ENCODE results near the gene MTCH1.
A peak's percentile ranks its signal among the peaks of the same experiment; 100 is the strongest.
"Not testable (repeated sequence)": the region's sequence is repeated elsewhere in the genome, so short reads cannot be mapped to it uniquely, and the experiment has no call there.

Gene MTCH1

DNA sequence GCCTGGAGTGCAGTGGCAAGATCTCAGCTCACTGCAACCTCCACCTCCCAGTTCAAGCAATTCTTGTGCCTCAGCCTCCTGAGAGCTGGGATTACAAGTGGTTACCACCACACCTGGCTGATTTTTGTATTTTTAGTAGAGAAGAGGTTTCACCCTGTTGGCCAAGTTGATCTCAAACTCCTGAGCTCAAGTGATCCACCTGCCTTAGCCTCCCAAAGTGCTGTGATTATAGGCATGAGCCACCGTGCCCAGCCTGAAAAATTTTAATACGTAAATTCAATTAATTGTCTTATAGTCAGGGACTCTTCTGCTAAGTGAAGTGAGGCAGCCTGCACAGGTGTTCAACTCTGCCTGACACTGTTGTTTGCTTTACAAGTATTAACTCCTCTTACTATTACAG lies 4.4 kb upstream of the MTCH1 start:
- not testable (repeated sequence) for DNase-seq

DNA sequence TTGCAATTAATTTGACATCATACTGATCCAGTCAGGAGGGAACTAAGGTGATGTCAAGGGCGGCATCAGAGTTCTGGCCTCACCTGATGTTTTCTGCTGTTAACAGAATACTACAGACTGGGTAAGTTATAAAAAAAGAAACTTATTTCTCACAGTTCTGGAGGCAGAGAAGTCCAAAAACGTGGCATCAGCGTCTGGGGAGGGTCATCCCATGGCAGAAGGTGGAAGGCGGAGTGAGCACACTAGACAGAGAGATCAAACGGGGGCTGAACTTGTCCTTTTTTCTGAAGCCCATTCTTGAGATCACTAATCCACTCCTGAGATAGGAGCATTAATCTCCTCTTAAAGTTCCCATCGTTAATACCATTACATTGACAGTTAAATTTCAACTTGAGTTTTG lies 3.3 kb upstream of the MTCH1 start:
- no peak for DNase-seq

DNA sequence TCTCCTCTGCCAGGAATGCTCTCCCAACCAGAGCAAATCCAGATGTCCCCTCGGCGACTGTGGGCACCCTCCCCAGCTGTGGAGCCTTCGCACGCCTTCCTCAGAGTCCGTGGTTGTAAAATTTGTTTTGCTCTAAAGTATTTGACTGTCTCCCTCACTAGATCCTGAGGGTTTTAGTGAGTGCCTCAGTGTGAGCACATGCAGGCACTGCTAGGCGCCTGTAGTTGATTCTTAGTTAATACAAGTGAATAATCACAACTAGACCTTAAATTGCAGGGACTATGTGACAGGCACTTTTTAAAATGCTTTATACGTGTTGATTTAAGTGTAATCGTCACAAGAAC lies 680 bp upstream of the MTCH1 start:
- no peak for DNase-seq

DNA sequence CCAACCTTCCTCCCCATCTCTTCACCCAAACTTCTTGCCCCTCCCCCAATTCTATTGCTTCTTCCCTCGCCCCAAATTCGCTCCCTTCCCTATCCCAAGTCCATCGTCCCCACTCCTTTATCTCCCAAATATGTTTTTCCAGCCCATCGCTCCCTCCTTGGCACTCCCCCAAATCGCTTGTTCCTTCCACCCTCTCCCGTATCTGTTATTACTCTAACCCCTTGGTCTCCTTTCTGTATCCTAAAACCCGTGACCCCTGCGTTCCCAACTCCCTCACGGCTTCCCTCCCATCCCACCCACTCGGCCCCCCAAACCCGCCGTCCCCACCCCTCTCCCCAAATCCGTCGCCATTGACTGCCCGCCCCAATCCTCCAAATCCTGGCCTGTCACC lies 584 bp downstream of the MTCH1 start:
- DNase-seq, result no peak

DNA sequence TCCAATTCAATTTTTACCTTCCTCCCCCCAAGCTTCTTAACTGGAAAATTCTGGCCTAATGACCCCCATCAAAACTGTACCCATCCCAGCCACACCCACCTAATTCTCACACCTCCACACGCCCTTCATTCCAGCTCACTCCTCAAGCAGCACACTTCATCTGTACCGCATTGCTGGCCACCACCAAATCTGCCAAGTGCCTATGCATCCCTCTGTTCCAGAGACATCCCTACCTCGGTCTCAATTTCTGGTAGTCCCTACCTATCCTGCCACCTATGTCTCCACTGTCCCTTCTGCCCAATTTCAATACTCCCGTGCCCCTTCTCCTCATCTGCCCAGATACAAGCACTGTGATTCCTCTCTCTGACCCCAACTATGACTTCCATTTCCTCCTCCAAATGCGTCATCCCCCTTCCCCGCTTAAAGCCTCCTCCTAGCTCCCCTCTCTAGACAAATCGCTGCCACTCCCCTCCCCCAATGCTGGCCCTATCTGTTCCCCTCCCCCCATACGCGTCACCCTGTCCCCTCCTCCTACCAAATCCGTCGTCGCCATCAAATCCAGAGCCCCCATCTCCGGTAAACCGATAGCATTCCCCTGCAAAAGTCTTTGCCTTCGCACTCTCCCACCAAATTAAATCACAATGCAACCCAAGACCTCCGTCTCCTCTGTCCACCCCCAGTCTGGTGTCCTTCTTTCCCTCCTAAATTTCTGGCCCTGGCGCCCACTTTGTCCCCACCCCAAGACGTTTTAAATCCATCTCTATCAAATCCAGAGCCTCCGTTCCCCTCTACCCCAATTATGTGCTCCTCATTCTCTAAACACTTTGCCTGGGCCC lies 1.2 kb downstream of the MTCH1 start:
- peak; percentile 77 for DNase-seq

DNA sequence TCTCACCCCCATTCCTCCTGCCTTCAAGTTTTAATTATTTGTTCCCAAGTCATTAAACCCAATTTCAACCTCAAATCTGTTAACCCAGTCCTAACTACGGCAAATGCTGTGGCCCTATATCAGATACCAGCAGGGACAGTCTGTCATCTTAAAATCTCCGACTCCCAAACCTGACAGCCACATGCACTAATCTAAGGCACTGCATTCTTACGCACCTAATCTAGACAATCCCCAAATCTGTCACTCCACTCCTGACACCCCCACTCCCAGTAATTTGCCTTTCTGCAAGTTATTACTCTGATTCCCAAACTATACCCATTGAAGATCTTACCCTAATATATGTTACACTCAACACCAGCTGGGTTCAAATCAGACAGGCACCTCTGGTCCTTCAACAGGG lies 2.5 kb downstream of the MTCH1 start:
- DNase-seq, result no peak

DNA sequence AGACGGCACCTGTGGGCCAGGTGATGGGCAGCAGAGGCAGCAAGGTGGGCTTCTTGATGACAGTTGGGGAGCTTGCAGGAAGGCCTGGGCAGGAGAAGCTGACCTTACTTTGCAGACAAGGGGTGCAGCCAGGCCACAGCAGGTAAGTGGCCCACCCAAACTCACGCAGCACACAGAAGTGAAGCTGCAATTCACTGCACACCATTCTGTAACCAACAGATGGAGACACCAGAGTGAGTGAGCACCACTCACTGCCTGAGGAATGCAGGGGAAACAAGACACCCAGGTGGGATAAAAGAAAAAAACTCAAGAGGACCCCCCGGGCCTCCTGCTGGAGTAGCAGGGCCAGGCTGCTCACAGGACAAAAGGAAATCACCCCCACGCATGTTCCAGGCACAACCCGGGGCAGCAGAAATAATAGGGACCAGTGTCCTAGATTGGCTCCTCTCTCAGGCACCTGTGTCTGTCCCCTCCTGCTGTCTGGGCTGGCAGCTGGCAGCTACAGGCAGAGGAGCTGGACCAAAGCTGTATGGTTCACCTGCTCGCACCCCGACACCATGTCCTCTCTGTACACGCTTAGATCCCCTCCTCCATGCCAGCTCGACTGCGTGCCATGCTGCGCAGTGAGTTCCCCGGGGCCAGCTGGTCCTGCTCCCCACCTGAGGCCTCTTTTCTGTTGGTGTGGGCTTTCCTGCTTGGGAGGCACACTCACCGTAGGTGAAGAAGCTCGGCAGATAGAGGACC lies 4.9 kb downstream of the MTCH1 start:
- no peak for DNase-seq

DNA sequence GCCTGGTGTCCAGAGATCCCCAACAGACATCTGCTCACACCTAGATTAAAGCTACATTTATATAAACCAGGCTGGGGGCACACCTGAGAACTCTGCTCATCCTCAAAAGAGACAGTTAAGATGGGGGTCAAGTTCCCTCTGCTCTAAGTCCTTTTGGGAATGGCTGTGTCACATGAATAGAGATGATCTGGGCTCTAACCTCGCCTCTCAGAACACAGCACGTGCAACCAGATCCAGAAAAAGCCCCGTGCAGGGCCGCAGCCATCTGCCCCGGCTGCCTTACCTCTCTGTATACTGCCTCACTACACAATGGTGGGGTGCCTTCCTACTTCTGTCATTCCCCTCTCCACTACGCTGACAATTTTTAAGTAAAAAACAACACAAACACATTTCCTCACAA lies 5.9 kb downstream of the MTCH1 start:
- DNase-seq, result no peak

DNA sequence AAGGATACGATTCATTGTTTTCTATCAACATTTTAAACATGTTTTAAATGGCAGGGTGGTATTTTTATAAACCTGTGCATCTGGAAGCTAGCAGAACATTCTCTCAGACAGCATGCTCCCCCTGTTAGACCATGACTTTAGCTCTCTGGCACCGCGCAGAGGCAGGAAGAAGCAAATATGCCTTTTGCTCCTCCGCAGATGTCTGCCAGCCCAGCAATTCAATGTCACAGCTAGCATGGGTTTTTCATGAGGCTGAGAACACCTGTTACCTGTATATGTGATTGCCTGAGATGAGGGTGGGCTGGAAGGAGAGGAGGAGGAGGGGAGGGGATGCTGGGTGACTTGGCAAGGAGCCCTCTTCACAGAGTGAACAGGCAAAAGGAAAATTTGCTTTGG lies 6.7 kb downstream of the MTCH1 start:
- peak; percentile 65 for DNase-seq

DNA sequence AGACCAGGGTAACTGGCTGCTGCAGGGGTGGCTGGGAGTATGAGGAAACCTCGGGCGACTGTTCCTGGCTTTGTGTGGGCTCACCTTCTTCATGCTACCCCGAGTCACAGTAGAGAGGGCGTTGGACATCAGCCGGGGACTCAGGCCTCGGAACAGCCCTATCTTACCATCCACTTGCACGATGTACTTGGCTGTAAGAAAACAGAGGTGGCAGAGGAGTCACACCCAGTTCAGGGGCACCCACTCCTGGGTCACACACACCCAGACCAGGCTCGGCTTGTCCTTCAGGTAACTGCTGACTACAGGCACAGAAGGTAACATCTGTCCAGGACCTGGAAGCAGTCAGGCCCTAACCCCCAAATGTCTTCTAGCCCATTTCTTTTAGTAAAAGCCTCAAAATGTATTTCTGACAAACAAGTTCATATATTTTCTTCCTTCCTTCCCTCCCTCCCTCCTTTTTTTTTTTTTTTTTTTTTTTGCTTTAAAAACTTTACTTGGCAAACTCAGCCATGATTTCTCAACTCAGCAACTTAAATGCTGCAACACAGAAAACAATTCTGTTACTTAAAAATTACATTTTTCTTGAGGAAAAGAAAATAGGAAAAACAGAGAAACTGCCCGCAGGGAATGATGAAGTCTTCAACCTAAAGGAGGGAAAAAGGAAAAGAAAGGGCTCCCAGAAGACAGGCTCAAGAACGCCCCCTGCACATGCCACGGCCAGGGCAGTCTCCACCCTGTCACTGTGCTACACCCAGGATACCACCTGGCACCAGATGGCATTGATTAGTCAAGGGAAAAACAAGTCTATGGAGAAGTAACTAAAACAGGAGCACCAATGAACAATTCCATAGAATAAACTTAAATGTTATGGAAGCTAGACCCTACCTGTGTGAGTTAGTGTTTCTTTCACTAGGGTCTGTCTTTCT lies 7.3 kb downstream of the MTCH1 start:
- no peak for DNase-seq

DNA sequence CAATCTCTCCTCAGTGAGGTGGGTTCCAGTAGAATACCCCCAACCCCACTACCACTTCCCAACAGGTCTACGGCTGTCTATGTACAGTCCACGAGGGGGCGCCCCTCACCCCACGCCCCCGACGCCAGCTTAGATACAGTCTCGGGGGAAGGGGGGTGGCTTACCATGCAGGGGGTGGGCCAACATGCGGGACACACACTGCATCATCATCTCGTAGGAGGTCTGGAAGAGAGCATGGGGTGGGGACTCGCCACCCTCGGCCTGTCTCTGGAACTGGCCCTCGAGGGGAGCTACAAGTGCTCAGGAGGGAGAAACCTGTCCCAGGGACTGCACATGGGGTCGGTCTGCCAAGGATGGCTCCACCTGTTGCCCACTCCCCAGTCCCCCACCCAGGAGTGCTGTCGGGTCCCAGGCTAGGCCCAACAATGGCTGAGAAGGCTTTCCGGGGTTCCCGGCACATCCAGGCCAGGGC lies 8.5 kb downstream of the MTCH1 start:
- DNase-seq, result peak; percentile 9

DNA sequence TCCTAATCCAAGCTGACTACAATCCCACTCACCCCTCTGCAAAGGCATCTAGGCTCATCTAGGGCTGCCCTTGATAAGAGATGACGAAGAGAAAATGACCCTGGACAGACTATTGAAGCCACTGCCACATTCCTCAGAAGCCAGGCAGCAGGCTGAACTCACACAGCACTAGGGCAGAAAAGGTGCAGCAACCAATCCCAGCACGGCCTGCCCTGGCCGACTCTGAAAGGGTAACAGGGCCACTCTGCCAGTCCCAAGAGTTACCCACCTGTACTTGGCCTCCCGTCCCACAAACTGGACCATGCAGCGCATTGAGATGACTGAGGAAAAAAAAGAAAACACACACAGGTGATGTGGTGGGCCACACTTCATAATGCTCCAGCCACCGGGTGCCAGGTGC lies 9.1 kb downstream of the MTCH1 start:
- no peak for DNase-seq

DNA sequence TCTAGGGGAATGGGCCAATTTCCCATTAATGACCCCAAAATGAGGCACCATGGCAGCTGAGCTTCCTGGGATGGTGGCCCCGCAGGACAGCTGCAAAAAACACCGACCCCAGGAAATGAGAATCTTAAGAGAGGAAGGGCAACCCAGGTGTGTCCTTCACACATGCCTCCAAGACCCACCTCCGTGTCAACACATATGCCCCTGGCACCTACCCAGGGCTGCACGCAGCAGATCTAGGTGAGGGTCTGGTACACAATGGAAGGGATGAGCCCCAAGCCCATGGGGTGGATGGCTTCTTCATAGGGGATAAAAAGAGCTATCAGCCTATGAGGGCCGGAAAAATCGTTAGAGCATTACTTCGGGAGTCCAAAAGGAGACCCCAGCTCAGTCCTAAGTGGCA lies 9.5 kb downstream of the MTCH1 start:
- no peak for DNase-seq

DNA sequence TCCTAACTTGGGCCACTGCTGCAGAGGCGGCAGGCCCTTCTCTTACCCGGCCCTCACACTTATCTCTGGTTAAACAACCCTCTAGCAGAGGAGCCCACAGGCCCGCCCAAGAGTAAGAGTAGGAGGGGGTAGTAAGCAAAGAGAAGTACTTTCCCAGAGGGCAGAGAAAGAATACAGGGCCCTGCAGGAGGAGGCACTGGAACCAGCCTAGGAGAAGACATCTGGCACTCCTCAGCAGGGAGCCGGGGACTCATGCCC lies 10.1 kb downstream of the MTCH1 start:
- no peak for DNase-seq

DNA sequence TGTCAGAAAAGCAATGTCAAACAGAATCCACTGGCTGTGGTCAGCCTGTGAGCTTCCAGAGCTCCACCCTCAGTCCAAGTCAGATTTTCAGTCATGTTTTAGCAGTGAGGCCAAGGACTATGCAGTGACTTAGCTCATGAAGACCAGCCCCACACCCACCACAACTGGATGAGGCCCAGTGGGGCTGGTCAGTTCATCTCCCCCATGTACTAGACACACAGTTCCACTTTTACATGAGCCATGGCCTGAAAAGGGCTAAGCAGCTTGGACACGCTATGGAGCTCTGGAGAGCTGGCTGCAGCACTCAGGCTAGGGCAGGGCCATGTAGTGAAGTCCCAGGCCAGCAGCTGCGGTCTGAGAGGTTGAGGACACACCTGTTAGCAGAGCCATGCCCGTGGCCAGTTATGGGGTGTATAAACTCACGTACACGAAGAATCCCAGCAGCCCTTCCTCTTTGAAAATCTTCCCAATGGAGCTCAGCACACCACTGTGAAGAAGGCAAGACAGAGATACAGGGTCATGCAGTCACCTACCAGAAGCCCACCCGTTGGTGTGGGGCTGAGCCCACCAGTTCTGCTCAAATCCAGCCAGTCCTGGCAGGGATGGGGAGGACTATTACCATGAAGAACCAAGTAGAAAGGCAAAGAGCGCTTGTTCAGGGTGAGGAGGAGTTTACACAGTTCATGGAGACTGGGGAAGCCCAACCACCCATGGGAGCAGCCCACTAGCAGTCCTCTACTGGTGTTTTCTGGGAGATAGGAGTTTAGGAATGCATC lies 10.6 kb downstream of the MTCH1 start:
- no peak for DNase-seq

DNA sequence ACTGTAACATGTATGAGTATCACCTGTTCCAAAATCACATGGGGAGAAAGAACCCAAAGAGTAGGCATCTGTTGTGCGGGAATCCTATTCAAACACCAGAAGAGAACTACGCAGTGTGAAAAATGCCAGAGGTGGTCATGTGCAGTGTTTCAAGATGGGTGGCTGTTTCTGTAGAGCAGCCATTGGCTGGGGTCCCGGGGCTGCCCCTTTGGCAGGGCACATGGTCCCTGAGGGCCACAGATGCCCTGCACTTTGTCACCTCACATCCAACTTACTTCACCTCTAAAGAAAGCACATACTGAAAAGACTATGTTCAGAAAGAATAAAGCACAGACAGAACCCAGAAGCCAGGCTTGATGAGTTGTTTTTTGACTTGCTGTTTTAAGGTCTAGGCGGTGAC lies 12.3 kb downstream of the MTCH1 start:
- no peak for DNase-seq

DNA sequence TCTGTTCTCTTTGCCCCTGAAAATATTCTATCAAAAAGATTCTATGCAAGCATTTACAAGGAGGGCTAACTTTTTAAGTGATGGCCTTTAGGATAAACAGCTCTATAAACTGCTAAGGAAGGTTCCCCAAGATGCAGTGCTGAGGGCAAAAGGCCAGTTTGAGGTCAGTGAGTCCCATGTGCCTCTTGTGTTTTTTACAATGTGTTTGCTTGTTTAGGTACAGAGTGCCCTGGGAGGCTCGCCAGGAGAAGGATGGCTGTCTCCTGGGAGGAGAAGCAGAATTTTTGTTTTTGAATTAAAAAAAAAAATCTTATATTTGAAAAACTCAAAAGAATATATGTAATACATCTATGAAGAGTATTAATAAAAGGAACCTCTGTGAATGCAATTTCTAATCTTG lies 12.8 kb downstream of the MTCH1 start:
- DNase-seq, result no peak

DNA sequence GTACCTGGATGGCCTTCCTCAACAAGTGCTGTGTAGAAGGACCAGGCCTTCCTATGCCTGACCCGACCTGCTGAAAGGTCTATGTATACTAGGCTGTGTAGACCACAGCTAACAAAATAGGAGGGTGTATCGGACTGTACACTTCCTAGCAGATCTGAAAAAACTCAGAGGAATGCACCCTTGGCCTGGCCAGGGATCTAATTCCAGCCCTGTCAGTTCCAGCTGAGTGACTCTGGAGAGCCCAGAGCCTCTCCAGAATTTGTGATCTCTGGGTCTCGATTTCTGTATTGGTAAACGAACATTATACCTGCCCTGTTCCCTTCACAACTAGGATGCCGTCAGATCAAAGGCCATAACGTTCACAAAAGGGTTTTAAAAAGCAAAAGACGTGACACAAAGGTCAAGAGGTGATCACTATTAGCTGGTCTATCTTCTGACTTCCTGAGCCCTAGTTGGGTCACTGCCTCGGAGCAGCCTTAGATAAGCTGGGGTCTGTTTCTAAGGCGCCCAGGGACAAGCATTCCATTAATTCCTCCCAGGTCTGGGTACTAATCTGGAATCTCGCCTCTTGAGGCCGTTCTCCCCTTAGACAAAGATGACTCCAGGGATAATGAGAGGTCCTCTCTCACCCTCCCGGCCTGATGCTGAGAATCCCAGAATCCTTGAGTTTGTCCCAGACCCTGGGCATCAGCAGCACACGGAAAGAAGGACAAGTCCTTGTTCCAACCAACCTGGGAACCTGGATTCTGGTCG lies 13.9 kb downstream of the MTCH1 start:
- no peak for DNase-seq

DNA sequence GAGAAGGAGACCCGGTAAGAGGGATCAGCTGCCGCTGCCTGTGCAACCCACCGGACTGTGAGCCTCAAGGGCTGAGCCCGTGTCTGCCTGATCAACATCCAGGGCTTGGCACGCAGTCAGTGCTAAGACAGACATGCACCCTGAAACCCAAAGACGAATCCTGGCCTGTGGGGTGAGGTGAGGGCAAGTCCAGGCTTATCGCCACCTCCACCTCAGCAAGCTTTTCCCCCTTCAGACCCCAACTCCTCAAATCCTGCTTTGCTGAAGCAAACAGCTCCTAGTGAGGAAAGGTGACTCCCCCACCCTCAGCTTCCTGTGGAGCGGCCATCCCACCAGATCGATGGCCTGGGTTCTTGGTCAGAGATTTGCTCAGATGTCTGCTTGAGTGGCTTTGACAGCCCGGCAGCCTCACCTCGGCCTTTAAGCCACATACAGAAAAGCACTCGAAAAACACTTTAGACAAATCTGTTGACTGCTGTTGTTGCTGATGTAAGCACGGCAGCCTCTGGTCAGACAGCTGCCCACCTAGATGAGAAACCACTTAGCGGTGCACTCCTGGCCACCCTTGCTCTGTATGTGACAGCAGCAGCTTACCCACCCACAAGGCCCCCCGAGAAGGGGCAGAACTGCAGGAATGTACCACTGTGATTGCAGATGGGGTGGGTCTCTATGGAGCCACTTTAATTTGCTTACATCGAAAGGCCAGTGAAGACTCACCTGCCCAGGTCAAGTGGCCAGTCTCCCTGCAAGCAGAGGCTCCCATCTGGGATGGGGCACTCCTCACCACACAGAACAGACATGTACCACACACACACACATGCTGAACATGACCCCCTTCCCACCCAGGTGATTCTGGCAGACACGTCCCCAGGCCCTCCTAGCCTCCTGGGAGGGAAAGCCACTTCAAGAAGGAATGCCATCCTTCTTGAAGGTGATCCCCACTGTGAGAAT lies 14.8 kb downstream of the MTCH1 start:
- no peak for DNase-seq
